HCT116 (cell line): ENCODE measurements around the gene CDH13. TPM values are rescaled to one million over a fixed set of nuclear protein-coding genes. Genes with fewer than 3 reads are reported as not detected.

ENCODE experiments used
- ATAC-seq: fragments of 200-7000 bp; cut with Tn5 transposase; 2 replicates; pipeline ENCODE4 v1.9.1; 2020; ENCODE audit warnings: mild to moderate bottlenecking, moderate library complexity
- BruUV-seq: library from RNA; stranded (reverse); fragments of 400-500 nt; replicated peaks from 2 replicates; lab custom pipeline; 2021; lab: Mats Ljungman, UMichigan
- CTCF ChIA-PET: fragments of 300-600 bp; sonication (Branson Sonifier 250); formaldehyde crosslinking; loops from one replicate; lab custom pipeline; 2021; ENCODE audit warnings: antibody characterized with exemption; lab: Charles Lee
- POLR2A ChIA-PET: fragments of 300-600, 350-600 bp; sonication (Branson Sonifier 250); formaldehyde crosslinking; loops from one replicate; lab custom pipeline; 2021; ENCODE audit warnings: antibody characterized with exemption; lab: Charles Lee
- RAD21 ChIA-PET, 2 experiments: fragments of 300-600 bp; sonication (Branson Sonifier 250); formaldehyde crosslinking; loops; one replicate each; lab custom pipeline; 2023; ENCODE audit warnings: low total read pairs in 2 of 2; ENCODE audit not compliant: uncharacterized antibody in 2 of 2, unreplicated experiment in 2 of 2, low non-redundant PET in 1 of 2; lab: Charles Lee
- DNase-seq: peaks from one replicate; pipeline ENCODE4 v3.0.0-alpha.2; 2010; ENCODE audit warnings: low read depth, low spot score
- H2AFZ ChIP-seq: fragments of 200-600 bp; shearing (Covaris generic), sonication (generic); 2 replicates; pipeline ENCODE4 v1.6.1; 2017; ENCODE audit warnings: low read depth, mixed run types, mixed read lengths, antibody characterized with exemption, low read length; ENCODE audit not compliant: poor library complexity, severe bottlenecking
- H3K27ac ChIP-seq: 2 replicates; pipeline ENCODE4 v1.5.1; 2012; ENCODE audit warnings: low read depth, low read length
- H3K27me3 ChIP-seq: fragments of 200-600 bp; sonication (generic); 2 replicates; pipeline ENCODE4 v1.6.1; 2016; ENCODE audit warnings: mixed run types, low read length, mixed read lengths; ENCODE audit not compliant: insufficient read depth
- H3K36me3 ChIP-seq, 2 experiments: fragments of 200-500 bp in 1 of 2; fragments of 200-600 bp in 1 of 2; sonication (Bioruptor generic) in 1 of 2; sonication (generic) in 1 of 2; 2 replicates each; pipeline versions ENCODE4 v1.5.1 to v1.6.1; 2014 to 2016; ENCODE audit warnings: low read length in 2 of 2, inconsistent platforms in 1 of 2, mixed read lengths in 1 of 2, mixed run types in 1 of 2; ENCODE audit not compliant: insufficient read depth in 2 of 2, control insufficient read depth in 1 of 2
- H3K4me1 ChIP-seq, 2 experiments: fragments of 200-600 bp in 1 of 2; sonication (generic) in 1 of 2; 2 replicates each; pipeline versions ENCODE4 v1.5.1 to v1.6.1; 2012 to 2017; ENCODE audit warnings: low read length in 2 of 2, inconsistent platforms in 1 of 2, mild to moderate bottlenecking in 1 of 2, mixed read lengths in 1 of 2, mixed run types in 1 of 2, moderate library complexity in 1 of 2; ENCODE audit not compliant: insufficient read depth in 2 of 2, control insufficient read depth in 1 of 2
- H3K4me2 ChIP-seq: fragments of 200-600 bp; sonication (generic); 2 replicates; pipeline ENCODE4 v1.6.1; 2017; ENCODE audit warnings: mixed run types, low read length, mixed read lengths
- H3K4me3 ChIP-seq, 2 experiments: fragments of 200-600 bp in 1 of 2; sonication (generic) in 1 of 2; replicated peaks in 1 of 2; 2 replicates each; pipeline ENCODE4 v1.5.1; 2011 to 2016; ENCODE audit warnings: low read length in 2 of 2, control low read depth in 1 of 2, low read depth in 1 of 2, mild to moderate bottlenecking in 1 of 2, mixed read lengths in 1 of 2, mixed run types in 1 of 2
- H3K79me2 ChIP-seq: fragments of 200-600 bp; sonication (generic); 2 replicates; pipeline ENCODE4 v1.6.1; 2017; ENCODE audit warnings: mild to moderate bottlenecking, mixed run types, low read length, moderate library complexity, mixed read lengths; ENCODE audit not compliant: insufficient read depth
- H3K9ac ChIP-seq: fragments of 200-600 bp; sonication (generic); 2 replicates; pipeline ENCODE4 v1.6.1; 2016; ENCODE audit warnings: low read length, mixed read lengths
- H3K9me2 ChIP-seq: fragments of 200-600 bp; sonication (generic), shearing (Covaris generic); 2 replicates; pipeline ENCODE4 v1.6.1; 2017; ENCODE audit warnings: mixed run types, mild to moderate bottlenecking, moderate library complexity; ENCODE audit not compliant: insufficient read depth
- H3K9me3 ChIP-seq, 2 experiments: fragments of 200-500 bp in 1 of 2; fragments of 200-600 bp in 1 of 2; sonication (Bioruptor generic) in 1 of 2; sonication (generic) in 1 of 2; 2 replicates each; pipeline ENCODE4 v1.6.1; 2014 to 2017; ENCODE audit warnings: low read length in 2 of 2, mixed read lengths in 2 of 2, inconsistent platforms in 1 of 2, low read depth in 1 of 2, mild to moderate bottlenecking in 1 of 2, mixed run types in 1 of 2, moderate library complexity in 1 of 2; ENCODE audit not compliant: control insufficient read depth in 1 of 2, insufficient read depth in 1 of 2
- H4K20me1 ChIP-seq: fragments of 200-600 bp; sonication (generic), shearing (Covaris generic); 2 replicates; pipeline ENCODE4 v1.6.1; 2017; ENCODE audit warnings: mixed run types, mild to moderate bottlenecking, moderate library complexity; ENCODE audit not compliant: insufficient read depth
- CTCF ChIP-seq, 3 experiments: fragments of 200-600 bp in 1 of 3; sonication (generic) in 1 of 3; IDR thresholded peaks in 2 of 3; conservative IDR thresholded peaks in 1 of 3; 2 replicates each; pipeline ENCODE4 v1.5.1; 2012 to 2017; ENCODE audit warnings: low read depth in 2 of 3, low read length in 2 of 3, antibody characterized with exemption in 1 of 3, borderline replicate concordance in 1 of 3, control low read depth in 1 of 3, mild to moderate bottlenecking in 1 of 3, mixed read lengths in 1 of 3, mixed run types in 1 of 3, moderate library complexity in 1 of 3; ENCODE audit not compliant: insufficient read depth in 1 of 3
- EGR1 ChIP-seq: IDR thresholded peaks from 2 replicates; pipeline ENCODE4 v1.6.1; 2012; ENCODE audit warnings: low read depth
- ZBTB33 ChIP-seq: IDR thresholded peaks from 2 replicates; pipeline ENCODE4 v1.6.1; 2011; ENCODE audit warnings: mild to moderate bottlenecking, low read length, moderate library complexity; ENCODE audit not compliant: insufficient replicate concordance; ENCODE audit errors: extremely low read depth
- intact Hi-C: fragments of 100-400 bp; cut with micrococcal nuclease; formaldehyde crosslinking; loops from 2 replicates; pipeline ENCODE4 v1.10.0; 2022
- total RNA-seq: library from RNA; stranded (reverse); gene quantifications from one replicate; pipeline ENCODE4 v1.2.1, GENCODE V29; 2021; ENCODE audit not compliant: unreplicated experiment

Gene CDH13
- total RNA-seq, 1 experiment from 2014 or later = not detected

- intact Hi-C loops = no loop called here
- Histone ChIP-seq H3K4me2 (no peak overlapping the region), H3K4me3 (no peak overlapping the region), H4K20me1 (no peaks in the 10 kb centered on the region), H3K27ac (no peak overlapping the region), H2AFZ (no peak overlapping the region), H3K9me3 (no peaks in the 10 kb centered on the region; a peak in 1 of 4 replicates), H3K27me3 (0 out of 2 replicates have a peak, but pooled peaks cover 3% of the 10 kb centered on the region), H3K79me2 (no peaks in the 10 kb centered on the region), H3K4me1 (no peaks in the 10 kb centered on the region), H3K36me3 (no peaks in the 10 kb centered on the region), H3K9me2 (no peaks in the 10 kb centered on the region), H3K9ac (no peak overlapping the region)
- ChIA-PET CTCF (no interaction called here), RAD21 (no interaction called here), POLR2A (no interaction called here)
- TF ChIP-seq EGR1 = no peak
- TF ChIP-seq CTCF (IDR thresholded peaks at IDR 0.05 in 2 of 3, conservative IDR thresholded peaks at IDR 0.05 in 1 of 3; ENCODE audit: borderline replicate concordance in 1 of 3, insufficient read depth in 1 of 3, low read depth in 2 of 3, low read length in 2 of 3) = no peak
- no peak for TF ChIP-seq ZBTB33
- no TSS peak for BruUV-seq
- DNase-seq = no peak
- no peak for ATAC-seq
Measured at GRCh38 chr16:83343935-83344366, 717.2 kb downstream of the CDH13 start.
